K562 (cell line): ENCODE data around the gene ATXN1. TPM values are rescaled to one million over a fixed set of nuclear protein-coding genes. Genes with fewer than 3 reads are reported as not detected.

Experiments
- ADNP ChIP-seq: fragments of 200-800 bp; sonication (Bioruptor generic); IDR thresholded peaks from 2 replicates; pipeline ENCODE4 v1.6.1; 2016; ENCODE audit warnings: missing genetic modification characterization, missing compliant biosample characterization
- RBM14 ChIP-seq: fragments of 200-400 bp; formaldehyde crosslinking; IDR thresholded peaks from 2 replicates; pipeline ENCODE4 v1.6.1; 2018; ENCODE audit warnings: low read depth, mild to moderate bottlenecking, low read length, moderate library complexity, borderline replicate concordance; ENCODE audit not compliant: insufficient read depth
- RBM34 ChIP-seq: fragments of 200-400 bp; formaldehyde crosslinking; IDR thresholded peaks from 2 replicates; pipeline ENCODE4 v1.6.1; 2018; ENCODE audit warnings: low read length, borderline replicate concordance; ENCODE audit not compliant: insufficient read depth
- SREBF2 ChIP-seq: sonication (generic); formaldehyde crosslinking; IDR thresholded peaks from 2 replicates; pipeline ENCODE4 v1.4.0; 2020; ENCODE audit warnings: mild to moderate bottlenecking, missing genetic modification reagents
- polyA plus RNA-seq, 8 experiments: library from polyadenylated mRNA; depleted of rRNA in 4 of 8; stranded (reverse) in 5 of 8; unstranded in 3 of 8; fragments of >200 nt; fragmentation: Nextera tagmentation in 2 of 8; fragmentation: Illumina TruSeq in 1 of 8; extraction: Ambion mirVana in 2 of 8; extraction: Trizol in 1 of 8; gene quantifications; 2 replicates each; pipeline versions ENCODE4 v1.2.1 to v1.2.3, GENCODE V29; 2011 to 2014; ENCODE audit warnings: inconsistent platforms in 1 of 8, missing spikeins in 1 of 8
- total RNA-seq, 7 experiments: library from RNA; depleted of rRNA in 6 of 7; stranded (reverse); fragments of >200 nt in 6 of 7; fragmentation: Illumina TruSeq in 2 of 7; extraction: Trizol in 2 of 7; gene quantifications; 2 replicates each; pipeline versions ENCODE4 v1.2.1 to v1.2.3, GENCODE V29; 2011 to 2021; ENCODE audit warnings: low replicate concordance in 1 of 7
- TF ChIP-seq, protein P1 (sequence below): fragments of 250-450 bp; sonication (Bioruptor Pico); IDR thresholded peaks from 2 replicates; pipeline ENCODE4 v1.8.0; 2021; ENCODE audit warnings: mild to moderate bottlenecking, moderate library complexity
- TF ChIP-seq, protein P2 (sequence below): IDR thresholded peaks from 2 replicates; pipeline ENCODE4 v1.6.1; 2011; ENCODE audit warnings: borderline replicate concordance, low read depth, mild to moderate bottlenecking, moderate library complexity, low read length; ENCODE audit not compliant: insufficient read depth, poor library complexity, severe bottlenecking

ATXN1 gene
- total and polyA plus RNA-seq, 9 of the 15 experiments (the other 6 are each of a cell fraction or from before 2014, with no cell fraction given), result under 0.01 to 1.2 (median 0.58) TPM

DNA sequence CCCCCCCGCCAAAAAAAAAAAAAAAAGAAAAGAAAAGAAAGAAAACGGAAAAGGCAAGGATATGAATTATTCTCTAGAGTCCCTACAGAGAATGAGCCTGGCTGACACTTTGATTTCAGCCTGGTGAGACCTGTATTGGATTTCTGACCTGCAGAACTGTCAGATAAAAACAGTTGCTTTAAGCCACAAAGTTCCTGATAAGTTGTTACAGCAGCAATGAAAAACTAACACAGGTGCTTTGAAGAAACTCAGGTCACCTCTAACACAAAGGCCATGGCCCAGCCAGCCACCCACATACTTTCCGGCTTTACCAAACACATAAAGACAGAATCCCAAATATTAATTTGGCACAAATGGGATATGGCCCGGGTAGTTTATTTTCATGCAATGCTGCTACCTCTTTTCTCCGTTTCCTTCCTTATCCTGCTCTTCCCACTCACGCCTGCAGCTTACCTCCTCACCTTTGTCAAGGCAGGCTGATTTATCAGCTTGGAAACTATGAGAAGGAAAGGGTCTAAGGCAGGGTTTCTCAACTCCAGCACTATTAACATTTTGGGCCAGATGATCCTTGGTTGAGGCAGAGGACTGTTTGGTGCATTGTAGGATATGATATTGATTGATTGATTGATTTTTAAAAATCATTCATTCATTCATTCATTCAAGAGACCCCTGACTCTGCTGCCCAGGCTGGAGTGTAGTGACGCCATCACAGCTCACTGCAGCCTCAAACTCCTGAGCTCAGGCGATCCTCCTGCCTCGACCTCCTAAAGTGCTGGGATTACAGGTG lies 88.1 kb downstream of the ATXN1 start (continued):
- TF ChIP-seq ADNP (no peak), RBM34 (no peak), SREBF2 (CRISPR knock-in tag) (no peak), RBM14 (no peak)
- TF ChIP-seq, protein P1, sequence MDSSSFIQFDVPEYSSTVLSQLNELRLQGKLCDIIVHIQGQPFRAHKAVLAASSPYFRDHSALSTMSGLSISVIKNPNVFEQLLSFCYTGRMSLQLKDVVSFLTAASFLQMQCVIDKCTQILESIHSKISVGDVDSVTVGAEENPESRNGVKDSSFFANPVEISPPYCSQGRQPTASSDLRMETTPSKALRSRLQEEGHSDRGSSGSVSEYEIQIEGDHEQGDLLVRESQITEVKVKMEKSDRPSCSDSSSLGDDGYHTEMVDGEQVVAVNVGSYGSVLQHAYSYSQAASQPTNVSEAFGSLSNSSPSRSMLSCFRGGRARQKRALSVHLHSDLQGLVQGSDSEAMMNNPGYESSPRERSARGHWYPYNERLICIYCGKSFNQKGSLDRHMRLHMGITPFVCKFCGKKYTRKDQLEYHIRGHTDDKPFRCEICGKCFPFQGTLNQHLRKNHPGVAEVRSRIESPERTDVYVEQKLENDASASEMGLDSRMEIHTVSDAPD (CRISPR knock-in tag), result no peak
- TF ChIP-seq, protein P2, sequence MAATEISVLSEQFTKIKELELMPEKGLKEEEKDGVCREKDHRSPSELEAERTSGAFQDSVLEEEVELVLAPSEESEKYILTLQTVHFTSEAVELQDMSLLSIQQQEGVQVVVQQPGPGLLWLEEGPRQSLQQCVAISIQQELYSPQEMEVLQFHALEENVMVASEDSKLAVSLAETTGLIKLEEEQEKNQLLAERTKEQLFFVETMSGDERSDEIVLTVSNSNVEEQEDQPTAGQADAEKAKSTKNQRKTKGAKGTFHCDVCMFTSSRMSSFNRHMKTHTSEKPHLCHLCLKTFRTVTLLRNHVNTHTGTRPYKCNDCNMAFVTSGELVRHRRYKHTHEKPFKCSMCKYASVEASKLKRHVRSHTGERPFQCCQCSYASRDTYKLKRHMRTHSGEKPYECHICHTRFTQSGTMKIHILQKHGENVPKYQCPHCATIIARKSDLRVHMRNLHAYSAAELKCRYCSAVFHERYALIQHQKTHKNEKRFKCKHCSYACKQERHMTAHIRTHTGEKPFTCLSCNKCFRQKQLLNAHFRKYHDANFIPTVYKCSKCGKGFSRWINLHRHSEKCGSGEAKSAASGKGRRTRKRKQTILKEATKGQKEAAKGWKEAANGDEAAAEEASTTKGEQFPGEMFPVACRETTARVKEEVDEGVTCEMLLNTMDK, result no peak
- TF ChIP-seq, all 486 proteins: peak for 0
